ENCODE results near the gene ELL.

ELL gene

DNA sequence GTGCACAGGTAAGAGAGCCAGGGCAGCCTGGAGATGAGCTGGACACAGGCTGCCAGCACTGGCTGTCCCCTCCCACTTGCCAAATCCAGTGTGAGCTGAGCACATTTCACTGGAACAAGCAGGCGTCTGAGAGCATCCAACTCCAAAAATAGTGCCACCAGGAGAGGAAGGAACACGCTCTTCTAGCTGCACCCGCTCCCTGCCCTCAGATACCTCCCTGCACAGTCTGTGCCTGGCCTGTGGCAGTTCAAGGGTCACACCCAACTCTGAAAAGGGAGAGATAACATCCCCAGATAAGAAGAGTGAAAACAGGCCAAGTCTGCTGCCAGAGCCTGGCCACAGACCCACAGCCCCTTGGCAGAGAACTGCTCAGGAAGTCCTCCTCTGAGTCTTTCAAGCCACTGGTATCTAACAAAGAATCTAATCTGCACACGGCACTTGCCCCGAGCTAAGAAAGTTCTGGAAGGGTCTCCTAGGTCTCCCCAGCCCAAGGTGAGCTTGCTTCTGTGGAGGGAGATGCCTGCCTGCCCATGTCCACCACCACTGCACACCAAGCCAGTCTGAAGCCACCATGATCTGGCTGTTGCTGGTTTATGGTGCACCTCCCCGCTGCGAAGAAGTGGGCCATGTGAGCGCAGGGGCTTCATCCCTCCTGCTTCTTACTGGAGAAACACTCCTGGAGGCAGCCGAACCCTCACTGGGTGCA, 14.7 kb downstream of the ELL start:
- no peak for TF ChIP-seq POLR2AphosphoS5 (IDR thresholded peaks at IDR 0.05; ENCODE audit: low read depth)
- TF ChIP-seq, protein P1, sequence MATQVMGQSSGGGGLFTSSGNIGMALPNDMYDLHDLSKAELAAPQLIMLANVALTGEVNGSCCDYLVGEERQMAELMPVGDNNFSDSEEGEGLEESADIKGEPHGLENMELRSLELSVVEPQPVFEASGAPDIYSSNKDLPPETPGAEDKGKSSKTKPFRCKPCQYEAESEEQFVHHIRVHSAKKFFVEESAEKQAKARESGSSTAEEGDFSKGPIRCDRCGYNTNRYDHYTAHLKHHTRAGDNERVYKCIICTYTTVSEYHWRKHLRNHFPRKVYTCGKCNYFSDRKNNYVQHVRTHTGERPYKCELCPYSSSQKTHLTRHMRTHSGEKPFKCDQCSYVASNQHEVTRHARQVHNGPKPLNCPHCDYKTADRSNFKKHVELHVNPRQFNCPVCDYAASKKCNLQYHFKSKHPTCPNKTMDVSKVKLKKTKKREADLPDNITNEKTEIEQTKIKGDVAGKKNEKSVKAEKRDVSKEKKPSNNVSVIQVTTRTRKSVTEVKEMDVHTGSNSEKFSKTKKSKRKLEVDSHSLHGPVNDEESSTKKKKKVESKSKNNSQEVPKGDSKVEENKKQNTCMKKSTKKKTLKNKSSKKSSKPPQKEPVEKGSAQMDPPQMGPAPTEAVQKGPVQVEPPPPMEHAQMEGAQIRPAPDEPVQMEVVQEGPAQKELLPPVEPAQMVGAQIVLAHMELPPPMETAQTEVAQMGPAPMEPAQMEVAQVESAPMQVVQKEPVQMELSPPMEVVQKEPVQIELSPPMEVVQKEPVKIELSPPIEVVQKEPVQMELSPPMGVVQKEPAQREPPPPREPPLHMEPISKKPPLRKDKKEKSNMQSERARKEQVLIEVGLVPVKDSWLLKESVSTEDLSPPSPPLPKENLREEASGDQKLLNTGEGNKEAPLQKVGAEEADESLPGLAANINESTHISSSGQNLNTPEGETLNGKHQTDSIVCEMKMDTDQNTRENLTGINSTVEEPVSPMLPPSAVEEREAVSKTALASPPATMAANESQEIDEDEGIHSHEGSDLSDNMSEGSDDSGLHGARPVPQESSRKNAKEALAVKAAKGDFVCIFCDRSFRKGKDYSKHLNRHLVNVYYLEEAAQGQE (IDR thresholded peaks at IDR 0.05; ENCODE audit: insufficient replicate concordance, low read depth), result no peak
- TF ChIP-seq SPI1 (IDR thresholded peaks at IDR 0.05; ENCODE audit: borderline replicate concordance, low read depth), result no peak
- TF ChIP-seq, protein P2, sequence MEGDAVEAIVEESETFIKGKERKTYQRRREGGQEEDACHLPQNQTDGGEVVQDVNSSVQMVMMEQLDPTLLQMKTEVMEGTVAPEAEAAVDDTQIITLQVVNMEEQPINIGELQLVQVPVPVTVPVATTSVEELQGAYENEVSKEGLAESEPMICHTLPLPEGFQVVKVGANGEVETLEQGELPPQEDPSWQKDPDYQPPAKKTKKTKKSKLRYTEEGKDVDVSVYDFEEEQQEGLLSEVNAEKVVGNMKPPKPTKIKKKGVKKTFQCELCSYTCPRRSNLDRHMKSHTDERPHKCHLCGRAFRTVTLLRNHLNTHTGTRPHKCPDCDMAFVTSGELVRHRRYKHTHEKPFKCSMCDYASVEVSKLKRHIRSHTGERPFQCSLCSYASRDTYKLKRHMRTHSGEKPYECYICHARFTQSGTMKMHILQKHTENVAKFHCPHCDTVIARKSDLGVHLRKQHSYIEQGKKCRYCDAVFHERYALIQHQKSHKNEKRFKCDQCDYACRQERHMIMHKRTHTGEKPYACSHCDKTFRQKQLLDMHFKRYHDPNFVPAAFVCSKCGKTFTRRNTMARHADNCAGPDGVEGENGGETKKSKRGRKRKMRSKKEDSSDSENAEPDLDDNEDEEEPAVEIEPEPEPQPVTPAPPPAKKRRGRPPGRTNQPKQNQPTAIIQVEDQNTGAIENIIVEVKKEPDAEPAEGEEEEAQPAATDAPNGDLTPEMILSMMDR (IDR thresholded peaks at IDR 0.05; ENCODE audit: insufficient read depth, low read length), result no peak
- TF ChIP-seq GABPA (IDR thresholded peaks at IDR 0.05; ENCODE audit: low read depth), result no peak
- Histone ChIP-seq H3K27me3 (ENCODE audit: insufficient read depth, poor library complexity, severe bottlenecking) (no peaks in the 10 kb centered on the region), H3K4me3 (replicated peaks; ENCODE audit: insufficient read depth, low read length) (no peak overlapping the region), H3K27ac (replicated peaks) (no peak overlapping the region; the same call in 1 of the 2 replicates)
- DNase-seq (ENCODE audit: low read depth in 1 of 2, low spot score in 1 of 2), result no peak

DNA sequence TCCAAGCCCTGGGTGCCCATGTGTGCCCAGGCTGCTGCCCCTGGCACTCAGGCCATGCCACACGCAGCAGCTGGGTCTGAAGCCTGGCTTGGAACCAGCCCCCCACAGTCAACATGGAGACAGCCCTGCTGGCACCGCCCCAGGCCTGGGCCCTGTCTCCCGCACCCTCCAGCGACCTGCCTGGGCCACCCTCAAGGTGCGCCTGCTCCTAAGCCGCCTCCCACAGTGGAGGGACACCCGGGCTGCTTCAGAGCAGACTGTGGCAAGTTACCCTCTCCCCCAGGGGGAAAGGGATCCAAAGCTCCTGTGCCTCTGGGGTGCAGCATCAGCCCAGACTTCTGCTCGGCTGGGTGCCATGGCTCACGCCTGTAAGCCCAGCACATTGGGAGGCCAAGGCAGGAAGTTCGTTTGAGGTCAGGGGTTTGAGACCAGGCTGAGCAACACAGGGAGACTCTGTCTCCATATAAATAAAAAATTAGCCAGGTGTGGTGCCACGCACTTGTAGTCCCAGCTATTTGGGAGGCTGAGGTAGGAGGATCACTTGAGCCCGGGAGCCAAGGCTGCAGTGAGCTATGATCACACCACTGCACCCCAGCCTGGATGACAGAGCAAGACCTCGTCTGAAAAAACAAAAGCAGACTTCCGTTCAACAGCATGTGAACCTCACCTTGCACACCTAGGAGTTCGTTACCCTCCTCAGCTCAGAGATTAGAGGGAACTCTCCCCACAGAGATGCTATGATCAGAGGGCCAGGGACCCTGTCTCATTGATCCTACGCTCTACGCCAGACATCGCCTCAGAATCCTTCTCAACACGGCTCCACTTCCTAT, 15.6 kb downstream of the ELL start:
- Histone ChIP-seq H3K4me3 (replicated peaks; ENCODE audit: insufficient read depth, low read length) (no peak overlapping the region), H3K27me3 (ENCODE audit: insufficient read depth, poor library complexity, severe bottlenecking) (no peaks in the 10 kb centered on the region), H3K27ac (replicated peaks) (no peak overlapping the region; the same call in 1 of the 2 replicates)
- peak in 1 of 2 experiments; percentile 41 for DNase-seq (ENCODE audit: low read depth in 1 of 2, low spot score in 1 of 2)
- TF ChIP-seq GABPA (IDR thresholded peaks at IDR 0.05; ENCODE audit: low read depth) (no peak), SPI1 (IDR thresholded peaks at IDR 0.05; ENCODE audit: borderline replicate concordance, low read depth) (no peak), POLR2AphosphoS5 (IDR thresholded peaks at IDR 0.05; ENCODE audit: low read depth) (no peak)
- TF ChIP-seq, protein P1 (IDR thresholded peaks at IDR 0.05; ENCODE audit: insufficient replicate concordance, low read depth), result no peak
- TF ChIP-seq, protein P2 (IDR thresholded peaks at IDR 0.05; ENCODE audit: insufficient read depth, low read length), result no peak

DNA sequence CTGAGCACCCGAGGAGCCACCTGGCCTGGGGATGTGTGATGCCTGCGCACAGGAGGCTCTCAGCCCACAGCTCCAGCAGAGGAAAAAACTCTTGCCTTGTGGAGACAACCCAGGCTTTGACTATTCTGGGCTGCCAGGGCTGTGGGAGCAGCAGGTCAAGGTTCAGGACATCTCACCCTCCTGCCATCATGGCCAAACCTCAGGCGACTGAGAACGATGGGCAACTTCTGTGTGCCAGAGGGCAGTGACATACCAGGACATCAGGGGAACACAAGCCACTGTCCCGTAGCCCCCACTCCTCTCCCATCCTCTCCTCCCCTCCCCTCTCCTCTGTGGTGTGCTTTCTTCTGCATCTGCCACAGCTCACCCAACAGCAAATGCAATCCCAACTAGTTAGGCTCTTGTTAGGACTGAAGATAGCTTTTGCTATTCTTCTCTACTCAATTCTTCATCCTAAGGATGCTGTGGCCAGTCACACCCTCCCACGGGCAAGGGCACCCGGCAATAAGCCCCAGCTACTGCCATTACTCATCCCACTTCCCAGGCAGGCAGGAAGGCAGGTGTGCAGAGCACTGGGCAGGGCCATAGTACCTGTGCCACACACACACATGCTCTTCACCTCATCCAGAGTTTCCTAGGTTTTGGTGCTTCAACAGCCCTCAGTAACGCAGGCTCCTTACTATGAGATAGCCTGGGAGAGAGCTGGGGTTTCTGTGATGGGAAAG, 16.8 kb downstream of the ELL start:
- H3K27ac ChIP-seq (replicated peaks), result no peak overlapping the region
- no peak overlapping the region for H3K4me3 ChIP-seq (replicated peaks; ENCODE audit: insufficient read depth, low read length)
- H3K27me3 ChIP-seq (ENCODE audit: insufficient read depth, poor library complexity, severe bottlenecking), result no peaks in the 10 kb centered on the region
- TF ChIP-seq GABPA (IDR thresholded peaks at IDR 0.05; ENCODE audit: low read depth) (no peak), SPI1 (IDR thresholded peaks at IDR 0.05; ENCODE audit: borderline replicate concordance, low read depth) (no peak), POLR2AphosphoS5 (IDR thresholded peaks at IDR 0.05; ENCODE audit: low read depth) (no peak)
- TF ChIP-seq, protein P2 (IDR thresholded peaks at IDR 0.05; ENCODE audit: insufficient read depth, low read length), result no peak
- TF ChIP-seq, protein P1 (IDR thresholded peaks at IDR 0.05; ENCODE audit: insufficient replicate concordance, low read depth), result no peak
- no peak for DNase-seq (ENCODE audit: low read depth in 1 of 2, low spot score in 1 of 2)

Measured in HL-60 (cell line).